GM18519 (cell line): ENCODE data around the gene CHADL.
"Not testable (repeated sequence)": the region's sequence is repeated elsewhere in the genome, so short reads cannot be mapped to it uniquely, and the experiment has no call there.

ENCODE experiments used
- ATAC-seq: cut with Tn5 transposase; IDR thresholded peaks from one replicate; pipeline ENCODE4 v1.9.1; 2021; ENCODE audit warnings: mild to moderate bottlenecking, moderate library complexity; ENCODE audit not compliant: unreplicated experiment, low FRiP score

CHADL gene

GRCh38 chr22:41193829-41194228 is 46.9 kb downstream of the CHADL start:
- no peak for ATAC-seq

- ATAC-seq: no peak
Observed at GRCh38 chr22:41191467-41191866, 49.3 kb downstream of the CHADL start.

GRCh38 chr22:41184679-41185078 is 56.1 kb downstream of the CHADL start:
- ATAC-seq: no peak

GRCh38 chr22:41181349-41182241 is 59.1 kb downstream of the CHADL start:
- ATAC-seq: no peak

GRCh38 chr22:41180926-41181325 is 59.8 kb downstream of the CHADL start:
- no peak for ATAC-seq

- not testable (repeated sequence) for ATAC-seq
Observed at GRCh38 chr22:41180362-41180761, 60.4 kb downstream of the CHADL start.
